ENCODE results near the gene NFIB. TPM values are rescaled to one million over a fixed set of nuclear protein-coding genes. Genes with fewer than 3 reads are reported as not detected.

NFIB gene
- total RNA-seq, 2 donors from 2014 or later: 110 to 118 TPM

DNA sequence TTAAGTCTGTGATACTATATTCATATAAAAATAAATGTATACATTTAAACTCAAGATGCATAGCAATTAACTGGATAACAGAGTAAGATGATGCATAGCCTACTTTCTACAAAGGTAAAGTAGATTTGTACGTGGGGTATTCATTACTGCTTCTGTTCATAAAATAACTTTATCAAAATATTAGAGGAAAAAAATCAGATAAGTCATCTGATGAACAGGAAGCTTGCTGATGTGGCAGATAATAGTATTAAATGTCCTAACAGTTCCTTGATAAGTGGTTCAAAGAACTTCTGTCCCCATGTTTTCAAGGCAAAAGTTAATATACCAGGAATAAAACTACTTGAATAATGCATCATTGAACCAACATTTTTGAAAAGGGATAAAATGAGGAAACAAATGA lies 123.7 kb downstream of the NFIB start:
- ATAC-seq: no peak
- DNase-seq: no peak
- intact Hi-C loops (cut with DNase I): no loop called here

DNA sequence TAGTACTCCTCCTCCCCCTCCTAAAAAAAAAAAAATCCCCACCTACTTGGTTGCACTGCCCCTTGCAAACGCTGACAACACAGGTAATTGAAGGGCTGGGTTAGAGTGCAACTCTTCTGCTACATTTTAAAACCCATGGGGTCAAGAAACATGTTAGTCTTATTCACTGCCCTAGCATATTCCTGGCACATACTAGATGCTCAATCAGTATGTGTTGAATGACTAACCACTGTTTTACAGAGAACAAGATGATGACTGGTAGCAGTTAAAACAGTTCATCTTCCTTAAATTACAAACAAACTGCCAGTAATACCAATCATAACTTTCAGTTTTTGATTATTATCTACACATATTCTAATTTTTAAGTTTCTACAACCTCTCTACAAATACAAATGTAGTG lies 124.4 kb downstream of the NFIB start:
- DNase-seq (no peak), ATAC-seq (peak in 1 of 2 donors; percentile 52)
- intact Hi-C loops (cut with DNase I): no loop called here

DNA sequence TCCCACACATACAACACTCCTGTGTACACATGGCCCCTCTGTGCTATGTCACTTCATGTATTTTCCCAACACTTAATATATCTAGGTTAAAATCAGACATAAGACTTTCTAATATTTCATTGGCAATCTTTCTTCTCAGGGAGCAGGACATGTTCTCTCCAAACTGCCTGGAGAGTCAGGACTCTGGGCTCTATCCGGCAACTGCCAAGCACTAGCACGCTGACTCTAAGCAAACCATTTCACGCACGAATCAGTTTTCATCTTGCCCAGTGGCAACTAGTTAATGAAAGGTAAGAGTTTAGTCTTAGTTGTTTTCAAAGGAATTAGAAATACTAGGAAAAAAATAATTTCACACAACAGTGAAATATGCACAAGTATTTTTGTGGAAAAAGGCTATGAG lies 124.8 kb downstream of the NFIB start:
- ATAC-seq (no peak), DNase-seq (no peak)
- intact Hi-C loops (cut with DNase I): no loop called here

DNA sequence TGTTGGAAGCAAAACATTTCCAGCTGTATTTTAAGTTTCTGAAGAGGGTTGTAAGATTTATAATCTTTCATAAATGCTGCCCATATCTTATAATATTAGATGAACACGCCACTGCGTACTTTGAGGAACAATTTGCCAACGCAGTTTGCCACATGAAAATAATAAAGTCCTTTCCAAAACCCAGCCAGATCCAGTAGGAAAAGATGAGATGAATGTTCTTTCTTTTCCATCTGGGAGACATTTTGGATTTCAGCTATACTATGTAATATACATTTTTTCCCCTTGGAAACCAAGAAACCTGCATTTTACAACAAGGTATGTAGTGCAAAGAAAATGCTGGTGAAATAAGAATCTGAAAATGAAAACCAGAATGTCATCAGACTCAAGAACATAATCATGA lies 125.4 kb downstream of the NFIB start:
- intact Hi-C loops (cut with DNase I): no loop called here
- DNase-seq (no peak), ATAC-seq (no peak)

DNA sequence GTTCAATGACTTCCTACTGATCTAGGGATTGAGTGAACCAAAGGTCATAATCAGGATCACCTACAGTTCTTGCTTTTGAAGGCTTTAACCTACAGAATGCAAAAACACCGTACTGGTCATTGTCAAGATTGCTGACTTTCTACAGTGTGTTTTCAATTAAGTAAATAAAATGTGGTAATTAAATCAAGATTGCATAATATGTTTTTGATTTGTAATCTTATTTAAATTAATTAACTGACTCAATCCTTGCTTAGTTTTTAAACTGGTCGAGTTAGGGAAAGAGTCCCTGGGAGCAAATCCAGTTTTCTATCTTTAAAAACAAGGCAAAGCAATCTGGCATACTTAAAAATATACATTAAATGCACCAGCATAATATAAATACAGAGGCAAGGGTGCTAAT lies 125.9 kb downstream of the NFIB start:
- no peak for DNase-seq
- intact Hi-C loops (cut with DNase I): no loop called here
- ATAC-seq: no peak

DNA sequence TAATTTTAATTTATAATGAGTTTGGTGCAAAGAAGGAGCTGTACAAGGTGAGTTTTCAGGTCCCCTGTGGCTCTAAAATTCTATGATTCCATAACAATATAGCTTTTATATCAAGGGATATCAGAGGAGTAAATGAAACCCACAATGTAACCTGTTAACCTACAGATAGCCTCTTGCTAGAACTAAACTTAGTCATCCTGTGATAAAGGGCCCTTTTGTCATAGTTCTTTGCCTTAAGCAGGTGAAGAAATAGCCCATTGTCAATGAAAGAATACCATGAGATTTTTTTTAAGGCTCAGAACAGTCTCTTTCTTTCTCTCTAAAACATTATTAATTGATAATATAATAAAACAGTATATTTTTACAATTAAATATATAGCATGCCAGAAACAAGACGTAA lies 127.8 kb downstream of the NFIB start:
- no peak for ATAC-seq

DNA sequence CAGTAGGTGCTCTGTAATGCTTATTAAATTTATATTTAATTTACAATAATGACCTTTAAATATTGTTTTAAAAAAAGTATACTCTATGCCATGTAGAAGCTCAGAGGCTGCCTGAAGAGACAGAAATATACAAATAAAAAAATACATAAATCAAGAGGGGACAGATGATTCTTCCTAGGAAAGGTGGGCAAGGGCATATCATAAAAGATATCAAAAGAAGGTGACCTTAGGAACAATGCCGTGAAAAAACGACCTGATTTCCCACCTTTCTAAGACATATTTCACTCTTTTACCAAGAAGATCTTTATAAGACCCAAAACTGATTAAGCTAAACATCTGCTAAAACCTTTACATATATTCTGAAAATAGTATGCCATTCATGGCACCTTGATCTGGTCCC lies 128.9 kb downstream of the NFIB start:
- DNase-seq (no peak), ATAC-seq (no peak)
- intact Hi-C loops (cut with DNase I): no loop called here

More for the DNA sequence above, 127.8 kb downstream of the NFIB start:
- DNase-seq: no peak
- intact Hi-C loops (cut with DNase I): no loop called here

DNA sequence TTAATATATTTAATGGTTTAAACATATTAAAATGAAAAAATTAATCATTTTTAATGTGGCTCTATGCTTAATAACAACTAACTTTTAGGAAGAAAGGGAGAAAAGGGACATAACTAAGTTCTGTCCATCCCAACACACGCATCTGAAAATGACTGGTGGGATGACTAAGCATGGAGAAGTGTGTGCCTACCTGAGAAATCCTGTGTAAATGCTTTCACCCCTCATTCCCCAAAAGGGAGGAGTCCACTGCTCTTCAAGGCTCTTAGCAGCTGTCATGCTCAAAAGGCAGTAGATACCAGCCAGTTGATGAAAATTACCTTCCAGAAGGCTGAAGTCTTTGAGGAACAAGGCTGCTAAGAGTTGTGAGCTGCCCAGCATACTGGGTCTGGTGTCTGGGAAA lies 130.9 kb downstream of the NFIB start:
- DNase-seq (no peak), ATAC-seq (peak in 1 of 2 donors; percentile 36)

DNA sequence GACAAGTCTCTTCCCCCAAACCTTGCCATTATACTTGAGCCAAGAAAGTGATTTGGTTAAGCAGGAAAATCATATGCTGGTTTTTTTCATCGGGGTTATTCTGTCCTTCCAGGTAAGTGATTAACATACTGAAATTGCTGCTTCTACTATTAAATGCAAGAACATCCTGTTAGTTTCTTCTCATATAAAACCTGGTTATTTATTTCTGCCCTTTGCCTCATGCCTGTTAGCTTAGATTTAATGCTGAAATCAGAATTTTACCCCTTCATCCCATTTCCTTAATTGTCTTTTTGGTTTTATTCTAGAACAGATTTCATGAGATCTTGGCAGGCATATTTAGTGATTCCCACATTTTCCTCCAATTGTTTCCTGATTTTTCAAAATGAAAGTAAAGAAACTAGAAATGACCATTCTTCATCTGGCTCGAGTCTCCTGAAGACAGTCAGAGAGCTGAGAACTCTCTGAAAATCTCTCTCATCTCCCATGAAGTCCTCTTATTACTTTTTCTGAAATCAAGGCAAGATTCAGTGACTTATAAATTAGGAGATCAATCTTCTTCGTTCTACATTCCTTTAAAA lies 132.9 kb downstream of the NFIB start:
- intact Hi-C loops (cut with DNase I): no loop called here
- ATAC-seq (no peak), DNase-seq (no peak)

More for the DNA sequence above, 130.9 kb downstream of the NFIB start:
- intact Hi-C loops (cut with DNase I): no loop called here

DNA sequence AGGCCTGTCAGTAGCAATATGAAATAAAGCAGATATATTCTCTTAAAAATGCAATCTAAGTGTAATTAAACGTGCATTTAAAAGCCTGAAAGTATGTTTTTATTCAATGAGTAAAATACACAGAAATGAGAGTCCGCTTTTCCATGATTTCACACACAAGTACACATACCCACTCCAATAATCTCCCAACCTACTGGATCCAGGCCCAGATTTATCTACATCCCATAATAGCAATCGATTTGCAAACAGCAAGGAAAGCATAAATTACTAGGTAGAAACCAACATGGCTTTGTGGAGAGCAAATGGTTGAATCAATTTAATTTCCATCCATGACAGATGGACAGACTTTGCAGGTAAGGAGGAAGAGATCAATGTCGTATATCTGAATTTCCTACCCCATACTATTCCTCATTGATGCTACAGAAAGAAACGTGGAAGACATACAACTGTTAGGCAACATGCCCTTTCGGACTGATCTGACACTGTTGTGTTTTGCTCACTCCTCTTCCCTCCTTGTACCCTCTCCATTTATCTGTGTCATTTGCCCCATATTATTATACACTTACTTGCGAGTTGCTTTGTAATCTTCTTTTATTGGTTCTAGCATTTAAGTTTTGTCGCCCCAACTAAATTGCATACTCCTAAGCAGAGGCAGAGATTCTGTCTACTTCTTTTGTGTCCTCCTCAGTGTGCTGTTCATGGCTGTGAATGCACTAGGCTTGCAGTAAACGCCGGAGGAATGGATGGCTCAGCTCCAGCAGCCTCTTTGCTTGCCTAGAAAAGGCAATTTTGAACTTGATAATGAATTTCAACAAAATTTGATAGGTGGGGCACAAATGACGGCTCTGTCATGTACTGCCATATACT lies 133.6 kb downstream of the NFIB start:
- intact Hi-C loops (cut with DNase I): no loop called here
- ATAC-seq: peak; percentile 55 to 69
- peak; percentile 37 for DNase-seq

DNA sequence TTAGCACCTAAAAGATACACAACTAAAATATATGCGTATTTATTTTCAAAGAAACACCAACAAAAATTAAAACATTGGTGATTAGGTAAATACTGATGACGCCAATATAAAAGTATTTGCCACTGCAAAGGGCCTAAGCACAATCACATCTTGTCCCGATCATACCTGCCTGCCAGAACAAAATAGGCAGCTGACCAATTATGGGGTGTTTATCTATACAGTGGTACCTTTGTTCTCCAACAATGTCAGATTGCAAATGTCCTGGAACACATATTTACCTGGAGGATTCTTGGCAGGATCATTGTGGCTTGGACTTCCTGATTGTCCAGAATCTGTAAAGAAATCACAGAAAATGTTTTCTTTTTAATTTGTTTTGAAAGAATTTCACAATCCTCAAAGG lies 134.5 kb downstream of the NFIB start:
- no peak for ATAC-seq

DNA sequence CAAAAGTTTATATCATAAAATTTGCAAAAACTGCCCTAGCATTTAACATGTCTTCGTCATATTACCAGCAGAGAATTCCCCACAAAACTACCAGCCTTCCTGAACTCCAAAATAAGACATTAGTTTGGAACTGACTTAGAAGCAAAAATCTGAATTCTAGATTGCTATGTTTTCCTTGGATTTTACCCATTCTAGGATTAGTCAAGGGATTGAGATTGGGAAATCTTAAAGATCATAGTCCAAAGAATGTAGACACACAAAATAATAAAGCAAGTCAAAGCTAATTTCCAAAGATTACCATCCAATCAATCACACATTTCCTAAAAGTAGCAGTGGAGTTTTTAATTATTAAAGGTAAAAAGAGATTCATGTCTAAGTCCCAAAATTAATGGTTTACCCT lies 138.2 kb downstream of the NFIB start:
- DNase-seq (no peak), ATAC-seq (no peak)
- intact Hi-C loops (cut with DNase I): no loop called here

More for the DNA sequence above, 134.5 kb downstream of the NFIB start:
- intact Hi-C loops (cut with DNase I): no loop called here
- DNase-seq: no peak

DNA sequence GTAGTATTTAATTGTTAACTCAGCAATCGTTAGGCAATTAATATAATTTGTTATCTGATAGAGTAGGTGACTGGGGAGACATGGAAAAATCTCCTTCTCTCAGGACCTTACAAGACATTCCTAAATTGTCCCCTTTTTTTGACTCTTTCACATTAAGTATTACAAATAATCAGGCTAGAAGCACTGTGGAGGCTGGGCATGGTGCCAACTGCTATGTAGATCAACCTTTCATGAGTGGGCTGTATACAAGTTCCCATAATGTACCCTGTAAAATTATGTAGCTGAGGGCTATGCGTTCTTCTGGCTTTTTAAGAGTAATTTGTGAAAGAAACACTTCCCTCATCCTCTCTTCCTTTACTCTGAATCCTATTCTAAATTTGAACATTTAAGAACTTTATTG lies 140.2 kb downstream of the NFIB start:
- ATAC-seq (no peak), DNase-seq (peak; percentile 26)
- intact Hi-C loops (cut with DNase I): no loop called here

DNA sequence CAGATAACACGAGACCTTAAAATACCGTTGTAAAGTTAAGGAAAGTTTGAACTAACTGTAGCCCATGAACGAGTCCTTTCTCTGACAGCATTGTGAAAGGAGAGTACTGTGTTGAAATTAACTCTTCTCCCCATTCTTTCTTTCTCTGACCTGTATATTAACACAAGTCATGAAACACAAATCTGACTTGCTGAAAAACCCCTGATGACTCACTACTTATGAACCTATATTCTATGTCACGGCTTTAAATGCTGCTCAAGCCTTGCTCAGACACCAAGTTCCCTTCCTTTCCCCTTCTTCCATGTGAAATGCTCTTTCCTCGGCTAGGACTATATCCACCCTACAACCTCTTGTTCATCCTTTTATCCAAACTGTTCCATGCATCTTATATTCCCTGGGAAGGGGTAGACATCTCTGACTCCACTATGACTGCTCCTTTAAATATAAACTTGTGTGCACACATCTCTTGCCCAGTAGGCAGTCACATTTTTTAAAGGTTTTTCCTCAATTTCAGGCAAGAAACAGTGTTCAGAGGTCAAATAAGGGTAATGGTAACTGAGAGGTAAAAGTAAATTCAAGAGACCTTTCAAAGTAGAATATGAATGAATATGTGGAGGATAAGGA lies 142.9 kb downstream of the NFIB start:
- intact Hi-C loops (cut with DNase I): no loop called here
- ATAC-seq: no peak
- DNase-seq: no peak

DNA sequence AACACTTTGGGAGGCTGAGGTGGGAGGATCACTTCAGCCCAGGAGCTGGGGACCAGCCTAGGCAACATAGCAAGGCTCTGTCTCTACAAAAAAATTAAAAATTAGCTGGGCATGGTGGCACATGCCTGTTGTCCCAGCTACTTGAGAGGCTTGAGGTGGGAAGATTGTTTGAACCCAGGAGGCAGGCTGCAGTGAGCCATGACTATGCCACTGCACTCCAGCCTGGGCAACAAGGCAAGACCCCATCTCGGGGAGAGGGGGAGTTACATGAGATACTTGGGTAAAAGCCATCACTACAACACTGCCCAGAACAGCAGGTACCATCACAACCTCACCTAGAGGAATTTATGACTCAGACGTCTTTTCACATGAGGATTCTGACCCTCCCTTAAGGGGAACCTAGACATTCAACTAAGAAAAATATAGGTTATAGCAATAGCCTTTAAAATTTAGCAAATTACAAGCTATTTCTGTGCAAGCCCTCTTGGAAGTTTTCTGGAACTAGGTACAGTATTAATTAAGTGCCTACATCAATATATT lies 143.5 kb downstream of the NFIB start:
- ATAC-seq (peak in 1 of 2 donors; percentile 34), DNase-seq (no peak)
- intact Hi-C loops (cut with DNase I): no loop called here

DNA sequence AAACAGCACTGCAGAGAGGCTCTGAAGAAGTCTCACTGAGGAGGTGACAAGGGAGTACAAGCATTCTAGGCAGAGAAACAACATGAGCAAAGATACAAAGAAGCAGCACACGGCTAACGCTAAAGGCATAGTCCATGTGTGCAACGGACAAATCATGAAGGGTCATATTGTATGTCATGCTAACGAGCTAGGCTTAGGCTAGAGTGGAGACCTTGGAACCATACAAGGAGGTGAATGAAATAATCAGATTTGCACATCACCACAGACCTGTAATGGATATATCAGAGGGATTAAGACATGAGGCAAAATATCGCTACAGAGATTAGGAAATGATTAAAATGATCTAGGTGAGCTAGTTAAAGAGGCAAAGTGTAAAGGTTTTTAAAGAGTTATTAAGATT lies 145.6 kb downstream of the NFIB start:
- DNase-seq: no peak
- ATAC-seq: no peak
- intact Hi-C loops (cut with DNase I): no loop called here

DNA sequence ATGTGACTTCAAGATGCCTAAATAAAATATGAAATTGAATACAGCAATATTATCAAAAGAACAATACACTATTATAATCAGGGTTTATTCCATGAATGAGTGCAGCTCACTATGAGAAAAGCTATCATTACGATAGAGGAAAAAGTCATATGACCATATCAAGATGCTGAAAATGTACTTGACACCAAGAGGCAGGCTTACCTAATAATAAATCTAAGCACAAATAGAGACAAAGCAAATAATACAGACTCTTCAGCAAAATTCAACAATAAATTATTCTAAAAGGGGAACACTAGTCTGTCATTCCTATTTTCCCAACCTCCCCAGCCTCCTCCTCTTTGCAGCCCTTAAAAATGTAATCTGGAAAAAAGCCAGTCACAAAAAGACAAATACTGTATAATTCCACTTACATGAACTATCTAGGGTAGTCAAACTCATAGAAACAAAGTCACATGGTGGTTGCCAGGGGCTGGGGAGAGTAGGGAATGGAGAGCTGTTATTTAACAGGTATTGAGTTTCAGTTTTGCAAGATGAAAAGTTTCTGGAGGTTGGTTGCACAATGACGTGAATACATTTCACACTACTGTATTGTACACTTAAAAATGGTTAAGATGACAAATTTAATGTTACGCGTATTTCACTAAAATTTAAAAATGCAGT lies 148.4 kb downstream of the NFIB start:
- intact Hi-C loops (cut with DNase I): no loop called here
- no peak for DNase-seq
- no peak for ATAC-seq

DNA sequence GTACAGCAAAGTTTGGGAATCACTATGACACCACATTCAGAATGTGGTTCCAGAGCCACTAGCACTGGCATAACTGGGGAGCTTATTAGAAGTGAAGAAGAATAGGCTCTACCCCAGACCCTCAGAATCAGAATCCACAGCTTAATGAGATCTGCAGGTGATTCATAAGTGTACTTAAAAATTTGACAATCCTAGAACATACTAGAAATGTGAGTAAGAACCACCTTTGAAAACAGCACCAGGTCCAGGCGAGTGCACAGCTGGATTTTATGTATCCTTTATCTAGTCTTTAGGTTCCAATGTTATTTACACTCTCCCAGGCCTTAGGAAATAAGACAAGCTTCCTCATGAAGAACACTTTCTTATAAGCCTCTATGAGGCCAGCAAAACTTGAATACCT lies 149.0 kb downstream of the NFIB start:
- intact Hi-C loops (cut with DNase I): no loop called here
- no peak for DNase-seq
- no peak for ATAC-seq

DNA sequence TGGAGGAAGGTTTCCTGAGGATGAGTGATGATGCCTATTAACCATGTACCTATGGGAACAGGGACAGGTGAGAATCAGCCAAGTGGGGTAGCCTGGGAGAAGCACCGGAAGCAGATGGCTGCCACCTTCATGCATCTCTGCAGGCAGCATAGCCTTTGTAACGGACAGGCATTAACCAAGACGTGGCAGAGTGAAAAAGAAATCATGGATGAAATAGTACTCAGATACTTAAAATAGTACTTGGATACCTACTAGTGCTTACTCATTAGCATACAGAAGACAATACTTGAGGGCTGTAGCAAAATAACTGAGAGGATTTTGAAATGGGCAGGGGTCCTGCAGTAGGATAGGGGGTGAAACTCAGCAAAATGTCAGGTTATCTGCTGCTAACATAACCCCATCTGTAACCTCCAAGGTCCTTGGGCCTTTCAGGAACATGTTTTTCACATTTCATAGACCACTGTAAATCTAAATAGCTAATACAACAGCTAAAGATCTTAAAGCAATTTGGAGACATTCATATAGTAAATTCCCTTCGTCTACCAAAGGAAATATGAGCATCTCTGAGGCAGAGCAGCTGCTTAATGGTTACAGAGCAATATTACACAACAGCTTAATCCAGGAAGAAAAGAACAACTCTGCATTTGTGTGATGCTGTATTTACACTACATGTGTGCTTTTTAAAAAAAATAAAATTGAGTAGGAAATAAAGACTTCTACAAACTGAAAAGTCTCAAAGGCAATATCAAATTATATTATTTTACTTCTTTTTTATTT lies 154.3 kb downstream of the NFIB start:
- intact Hi-C loops (cut with DNase I): loop anchor here in 1 of 2 donors (10.0 kb wide), 1 partner anchor 55 kb away; no protein-coding TSS in a partner anchor
- no peak for DNase-seq
- peak in 1 of 2 donors; percentile 12 for ATAC-seq
